GM23248 (cell line): Measurements from ENCODE around the gene LIMCH1.

Experiments
- EZH2 ChIP-seq: fragments of 200-600 bp; sonication (generic); IDR thresholded peaks from 2 replicates; pipeline ENCODE4 v1.6.1; 2018; ENCODE audit warnings: antibody characterized with exemption, mild to moderate bottlenecking; ENCODE audit not compliant: insufficient read depth, poor library complexity, severe bottlenecking
- EZH2phosphoT487 ChIP-seq: fragments of 200-600 bp; sonication (generic); IDR thresholded peaks from 2 replicates; pipeline ENCODE4 v1.6.1; 2018; ENCODE audit warnings: antibody characterized with exemption, moderate library complexity, mild to moderate bottlenecking, low read depth; ENCODE audit not compliant: insufficient read depth

GRCh38 chr4:41614519-41614918, 76.6 kb downstream of the LIMCH1 start:
- TF ChIP-seq EZH2 (no peak), EZH2phosphoT487 (no peak)
